Measurements from ENCODE around the gene FCHO2. TPM values are rescaled to one million over a fixed set of nuclear protein-coding genes. Genes with fewer than 3 reads are reported as not detected.

The FCHO2 gene, protein sequence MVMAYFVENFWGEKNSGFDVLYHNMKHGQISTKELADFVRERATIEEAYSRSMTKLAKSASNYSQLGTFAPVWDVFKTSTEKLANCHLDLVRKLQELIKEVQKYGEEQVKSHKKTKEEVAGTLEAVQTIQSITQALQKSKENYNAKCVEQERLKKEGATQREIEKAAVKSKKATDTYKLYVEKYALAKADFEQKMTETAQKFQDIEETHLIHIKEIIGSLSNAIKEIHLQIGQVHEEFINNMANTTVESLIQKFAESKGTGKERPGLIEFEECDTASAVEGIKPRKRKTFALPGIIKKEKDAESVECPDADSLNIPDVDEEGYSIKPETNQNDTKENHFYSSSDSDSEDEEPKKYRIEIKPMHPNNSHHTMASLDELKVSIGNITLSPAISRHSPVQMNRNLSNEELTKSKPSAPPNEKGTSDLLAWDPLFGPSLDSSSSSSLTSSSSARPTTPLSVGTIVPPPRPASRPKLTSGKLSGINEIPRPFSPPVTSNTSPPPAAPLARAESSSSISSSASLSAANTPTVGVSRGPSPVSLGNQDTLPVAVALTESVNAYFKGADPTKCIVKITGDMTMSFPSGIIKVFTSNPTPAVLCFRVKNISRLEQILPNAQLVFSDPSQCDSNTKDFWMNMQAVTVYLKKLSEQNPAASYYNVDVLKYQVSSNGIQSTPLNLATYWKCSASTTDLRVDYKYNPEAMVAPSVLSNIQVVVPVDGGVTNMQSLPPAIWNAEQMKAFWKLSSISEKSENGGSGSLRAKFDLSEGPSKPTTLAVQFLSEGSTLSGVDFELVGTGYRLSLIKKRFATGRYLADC
- 9.1 and 12.0 TPM in 2 replicates for total RNA-seq

DNA sequence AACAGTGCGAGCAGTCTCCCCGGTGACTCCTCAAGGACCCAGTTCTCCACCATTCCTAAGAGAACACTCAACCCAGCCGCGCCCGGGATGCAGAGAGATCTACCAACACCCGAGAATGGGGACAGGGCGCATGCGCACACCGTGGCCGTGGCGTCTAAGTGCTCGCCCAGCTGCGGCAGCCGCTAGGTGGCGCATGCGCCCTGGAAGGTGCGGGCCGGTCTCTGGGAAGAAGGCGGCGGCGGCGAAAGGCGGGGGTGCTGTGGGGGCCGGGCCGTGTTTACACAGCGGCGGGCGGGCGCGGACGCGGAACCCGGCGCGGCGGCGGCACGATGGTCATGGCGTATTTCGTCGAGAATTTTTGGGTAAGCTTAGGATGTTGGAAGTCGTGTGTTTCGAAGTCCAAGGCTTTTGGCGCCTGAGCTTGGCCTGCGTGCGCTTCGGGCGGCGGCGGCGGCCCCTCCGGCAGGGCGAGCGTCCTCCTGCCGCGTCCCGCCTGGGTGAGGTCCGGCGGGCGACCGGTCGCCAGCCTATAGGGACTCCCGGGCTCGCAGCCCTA lies at the start of gene FCHO2:
FCHO2 (plus strand) TSS at position 274 of the 556 bp plus-strand sequence; CDS start at position 330, 56 bp downstream.

DNA sequence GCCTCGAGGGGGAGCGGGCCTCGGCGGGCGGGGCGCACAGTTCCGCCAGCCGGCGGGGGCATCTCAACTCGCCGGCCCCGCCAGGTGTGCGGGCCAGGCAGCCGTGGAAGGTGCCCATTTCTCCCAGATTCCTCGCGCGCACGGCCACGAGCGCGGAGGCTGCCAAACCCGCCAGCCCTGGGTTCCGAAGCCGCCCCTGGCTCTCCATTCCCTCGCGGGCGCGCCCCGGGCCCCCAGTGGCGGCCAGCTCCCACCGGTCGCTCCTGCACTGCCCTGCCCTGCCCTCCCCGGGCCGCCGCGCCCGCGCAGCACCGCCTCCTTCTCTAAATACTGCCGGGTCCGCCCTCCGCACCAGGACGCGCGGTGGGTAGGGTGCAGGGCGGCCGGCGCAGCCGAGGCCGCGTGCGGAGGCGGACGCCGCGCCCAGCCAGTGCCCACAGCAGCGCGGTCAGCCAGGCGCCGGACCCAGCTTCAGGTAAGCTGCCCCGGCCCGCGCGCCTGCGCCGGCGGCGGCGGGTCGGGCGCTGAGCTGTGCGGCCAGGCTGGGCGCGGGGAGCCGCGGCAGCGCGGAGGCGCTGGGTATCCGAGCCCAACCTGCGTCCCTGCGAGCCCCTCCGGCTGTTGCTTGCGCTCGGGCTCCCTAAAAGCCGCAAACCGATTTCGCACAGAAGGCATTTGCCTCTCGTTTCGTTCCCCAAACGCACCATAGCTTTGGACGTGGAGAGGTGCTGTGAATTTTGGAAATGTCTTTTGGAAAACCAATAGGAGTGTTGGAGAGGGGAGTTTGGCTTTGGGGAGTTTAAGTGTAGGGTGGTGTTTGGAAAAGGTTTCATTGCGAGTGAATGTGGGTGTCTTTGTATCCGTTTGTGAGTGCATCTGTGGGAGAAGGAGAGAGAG lies 164.6 kb downstream of the FCHO2 start, which contains the start of gene TMEM171:
TMEM171 (plus strand) TSS at position 354 of the 897 bp plus-strand sequence. CDS start 2,799 bp downstream, outside the sequence.

Other genes with a start within 250 kb of the FCHO2 start
- 435 and 1,010 TPM in 2 replicates for gene TNPO1, start 139.4 kb upstream of the FCHO2 start, total RNA-seq
- 12.3 and 16.9 TPM in 2 replicates for gene TMEM171, start 164.5 kb downstream of the FCHO2 start, total RNA-seq
- gene TMEM174, start 217.2 kb downstream of the FCHO2 start, total RNA-seq, result not detected in 2 replicates

All from epithelial cell of umbilical artery (primary cell).